CD4-positive, alpha-beta T cell treated with Interleukin-17A for 1 hour (primary cell): ENCODE data around the gene FOXI1.
"Not testable (repeated sequence)": the region's sequence is repeated elsewhere in the genome, so short reads cannot be mapped to it uniquely, and the experiment has no call there.

Experiments
- DNase-seq: peaks from one replicate; pipeline ENCODE4 v3.0.0-alpha.2; 2020

Gene FOXI1

DNA sequence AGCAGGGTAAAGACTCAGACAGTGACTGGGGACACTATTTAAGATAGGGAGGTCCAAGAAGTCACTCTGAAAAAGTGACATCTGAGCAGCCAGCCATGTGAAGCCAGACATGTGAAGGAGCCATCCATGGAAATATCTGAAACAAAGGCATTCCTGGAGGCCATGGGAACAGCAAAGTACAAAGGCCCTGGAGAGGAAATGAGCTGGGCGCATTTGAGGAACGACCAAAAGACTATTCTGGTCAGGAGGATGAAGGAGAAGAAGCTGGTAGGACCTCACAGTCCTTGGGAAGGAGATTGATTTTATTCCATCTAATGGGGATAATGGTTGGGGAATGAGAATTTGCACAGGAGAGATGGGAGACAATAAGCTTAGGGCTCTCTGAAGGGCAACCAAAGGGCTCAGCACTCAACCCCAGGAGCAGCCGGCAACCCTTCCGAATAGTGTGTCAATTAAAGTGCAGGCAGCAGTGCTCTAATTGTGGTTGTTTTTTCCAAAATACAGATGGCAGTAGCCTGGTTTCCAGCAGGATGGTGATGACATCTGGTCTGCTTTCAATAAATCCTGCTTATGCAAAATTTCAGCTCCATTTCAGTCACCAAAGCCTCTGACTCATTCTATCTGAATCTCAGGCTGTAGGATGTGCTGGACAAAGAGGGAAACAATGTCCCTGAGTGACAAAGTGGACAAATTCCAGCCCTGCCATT is 26.7 kb downstream of the FOXI1 start:
- no peak for DNase-seq

DNA sequence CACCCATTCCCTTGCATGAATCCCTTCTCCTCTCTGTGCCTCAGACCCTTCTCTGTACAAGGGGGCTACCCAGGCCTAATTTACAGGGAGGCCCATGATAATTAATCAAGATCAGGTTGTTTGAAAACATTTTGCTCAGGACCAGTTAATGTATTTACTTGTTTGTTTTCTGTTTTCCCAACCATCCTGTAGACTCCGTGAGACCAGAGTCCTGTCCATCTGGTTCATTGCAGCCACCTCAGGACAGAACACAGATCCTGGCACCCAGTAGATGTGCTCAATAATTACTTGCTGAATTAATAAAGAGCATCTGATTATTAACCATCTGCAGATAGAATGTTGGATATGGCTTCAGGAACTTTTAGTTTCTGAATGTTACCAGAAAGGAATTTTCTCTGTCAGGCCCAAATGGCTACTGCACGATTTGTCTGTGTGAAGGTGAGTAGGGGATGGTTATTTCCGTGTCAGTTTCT is 27.3 kb downstream of the FOXI1 start:
- DNase-seq, result no peak

DNA sequence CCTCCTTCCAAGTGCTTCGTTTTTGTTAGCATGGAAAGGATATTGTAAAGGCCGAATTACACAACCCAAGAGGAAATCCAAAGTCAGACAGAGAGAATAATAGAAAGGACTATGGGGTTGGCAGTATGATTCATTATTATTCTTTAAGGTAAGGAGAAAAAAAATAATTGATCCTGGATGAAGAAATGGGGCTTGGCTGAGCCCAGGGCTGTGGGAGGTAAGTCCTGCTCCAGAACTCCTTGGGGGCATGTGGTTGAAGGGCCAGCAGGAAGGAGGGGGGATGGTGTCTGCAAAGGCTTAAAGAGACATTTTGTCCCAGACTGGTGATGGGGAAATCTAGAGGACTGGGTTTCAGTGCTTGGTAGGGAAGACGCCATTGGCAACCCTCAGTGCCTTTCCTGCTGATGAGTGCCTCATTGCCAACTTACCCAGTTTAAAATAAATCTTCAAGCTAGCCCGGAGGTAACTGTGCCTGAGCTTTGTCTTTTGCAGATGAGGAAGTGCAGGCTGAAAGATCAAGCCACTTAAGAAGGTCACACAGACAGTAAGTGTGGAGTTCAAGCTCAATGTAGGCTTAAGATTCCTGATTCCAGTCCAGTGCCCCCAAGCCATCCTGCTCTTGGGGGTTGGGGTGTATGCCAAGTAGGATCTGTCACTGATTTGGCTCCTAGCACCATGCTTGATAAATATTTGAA is 30.2 kb downstream of the FOXI1 start:
- DNase-seq, result no peak

DNA sequence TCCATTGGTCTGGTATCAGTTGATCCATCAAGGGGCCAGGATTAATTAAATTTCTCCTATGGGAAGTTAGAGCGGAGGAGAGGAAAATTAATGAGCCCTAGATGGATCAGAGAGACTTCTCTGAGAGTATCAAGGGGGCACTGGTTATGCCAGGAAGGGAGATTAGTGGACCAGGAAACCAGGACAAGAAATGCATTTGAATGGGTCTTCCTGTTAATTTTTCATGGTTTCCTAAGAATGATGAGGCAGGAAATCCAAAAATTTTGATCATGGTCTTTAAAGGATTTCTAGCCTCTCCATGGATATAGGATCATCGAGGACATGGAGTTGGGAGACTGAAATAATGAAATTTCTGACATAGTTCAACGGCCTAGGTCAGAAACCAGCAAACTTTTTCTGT is 30.8 kb downstream of the FOXI1 start:
- no peak for DNase-seq

DNA sequence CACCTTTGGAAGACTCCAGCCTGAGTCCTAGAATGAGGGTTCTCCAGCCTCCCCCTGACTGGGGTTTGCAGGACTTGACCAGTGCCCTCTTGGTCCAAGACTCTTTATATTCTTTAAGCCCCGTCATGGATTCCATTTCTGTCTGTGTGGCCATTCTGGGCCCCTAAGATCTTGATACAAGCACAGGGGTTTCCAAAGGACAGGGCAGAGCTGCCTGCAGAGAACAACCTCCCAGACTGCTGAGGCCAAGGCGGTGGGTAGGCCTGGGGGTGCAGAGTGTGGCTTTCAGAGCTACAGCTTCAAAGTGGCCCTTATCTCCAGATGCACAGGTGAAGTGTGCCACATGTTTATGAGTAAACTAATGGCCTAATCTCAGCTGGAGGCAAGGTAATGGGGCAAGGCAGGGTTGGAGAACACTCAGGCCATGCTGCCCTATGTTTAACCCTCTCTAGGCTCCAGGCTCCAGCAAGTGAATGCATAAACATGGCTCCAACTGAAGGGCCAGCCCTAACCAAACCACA is 32.1 kb downstream of the FOXI1 start:
- DNase-seq, result no peak

DNA sequence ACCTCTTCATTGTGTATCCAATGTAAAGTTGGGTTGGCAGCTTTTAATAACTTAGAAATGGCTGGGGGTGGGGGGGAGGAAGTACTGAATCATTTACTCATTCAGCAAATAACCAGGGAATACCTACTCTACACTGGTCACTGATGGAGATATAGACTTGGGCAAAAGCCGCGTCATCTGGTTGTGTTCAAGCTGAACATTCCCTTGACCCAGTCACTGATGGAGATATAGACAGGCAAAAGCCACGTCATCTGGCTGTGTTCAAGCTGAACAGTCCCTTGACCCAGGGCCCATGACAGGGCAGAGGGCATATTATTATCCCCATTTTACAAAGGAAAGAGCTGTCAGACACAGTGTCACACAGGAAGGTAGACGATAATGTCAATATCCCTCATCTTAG is 32.6 kb downstream of the FOXI1 start:
- no peak for DNase-seq

DNA sequence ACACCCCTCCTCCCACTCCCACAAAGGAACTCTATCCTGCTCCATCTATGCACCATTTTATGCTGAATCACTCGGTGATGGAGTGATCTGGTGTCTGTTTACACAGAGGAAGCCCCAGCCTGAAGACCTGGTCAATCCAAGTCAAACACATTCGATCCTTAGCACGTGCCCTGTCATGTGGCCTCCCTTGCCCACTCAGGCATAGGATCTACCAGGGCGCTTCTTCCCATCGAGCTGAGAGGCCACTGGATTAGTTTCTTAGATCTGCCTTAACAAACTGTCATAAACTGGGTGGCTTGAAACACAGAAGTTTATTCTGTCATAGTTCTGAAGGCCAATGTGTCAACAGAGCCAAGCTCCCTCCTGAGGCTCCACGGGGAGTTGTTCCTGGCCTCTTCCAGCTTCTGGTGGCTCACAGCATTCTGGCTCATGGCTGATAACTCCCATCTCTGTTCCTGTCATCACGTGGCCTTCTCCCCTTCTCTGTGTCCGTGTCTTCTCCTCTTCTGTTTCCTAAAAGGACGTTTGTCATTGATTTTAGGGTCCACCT is 34.2 kb downstream of the FOXI1 start:
- no peak for DNase-seq

DNA sequence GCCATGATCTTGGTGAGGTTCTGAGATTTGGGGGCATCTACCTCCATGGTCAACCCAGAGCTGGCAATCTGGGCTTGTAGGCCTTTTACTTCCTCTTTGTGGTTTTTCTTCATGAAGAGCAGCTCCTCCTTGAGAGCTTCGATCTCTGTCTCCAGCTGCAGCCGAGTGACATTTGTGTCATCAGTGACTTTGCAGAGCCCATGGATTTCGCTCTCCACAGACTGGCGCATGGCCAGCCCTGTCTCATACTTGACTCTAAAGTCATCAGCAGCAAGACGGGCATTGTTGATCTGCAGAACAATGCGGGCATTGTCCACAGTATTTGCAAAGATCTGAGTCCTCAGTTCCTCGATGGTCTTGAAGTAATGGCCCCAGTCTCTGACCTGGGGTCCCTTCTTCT is 35.5 kb downstream of the FOXI1 start:
- DNase-seq, result not testable (repeated sequence)

DNA sequence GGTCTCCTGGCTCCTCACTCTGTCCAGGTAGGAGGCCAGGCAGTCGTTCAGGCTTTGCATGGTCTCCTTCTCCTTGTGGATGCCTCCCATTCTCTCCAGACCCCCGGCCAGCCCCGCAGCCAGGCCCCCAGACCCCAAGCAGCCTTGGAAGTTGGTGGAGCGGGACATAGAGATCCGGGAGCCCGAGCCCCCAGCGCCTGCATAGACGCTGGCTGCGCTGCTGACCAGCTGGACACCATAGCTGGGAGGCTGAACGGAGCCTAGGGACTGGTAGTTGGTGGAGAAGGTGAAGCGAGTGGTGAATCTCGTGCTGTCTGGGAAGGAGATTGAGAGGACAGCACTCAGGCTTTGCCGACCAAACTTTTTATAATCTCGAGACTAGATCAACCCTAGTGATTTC is 35.9 kb downstream of the FOXI1 start:
- no peak for DNase-seq

DNA sequence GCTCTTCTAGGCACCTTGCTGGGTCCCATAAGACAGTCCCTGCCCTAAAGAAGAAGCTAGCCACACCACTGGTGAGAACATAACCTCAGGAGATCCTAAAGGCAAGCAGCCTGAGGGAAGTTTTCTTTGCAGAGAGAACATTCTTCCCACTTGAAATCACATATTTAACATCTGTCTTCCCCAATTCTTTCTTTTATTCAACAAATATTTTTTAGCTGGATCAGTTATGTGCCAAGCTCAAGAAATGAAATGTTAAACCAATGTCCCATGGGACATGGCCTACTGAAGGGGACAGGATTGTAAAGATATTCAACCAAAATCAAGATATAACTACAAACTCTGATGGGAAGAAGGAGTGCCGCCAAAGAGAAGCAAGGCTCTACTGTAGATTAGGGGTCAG is 36.5 kb downstream of the FOXI1 start:
- DNase-seq, result no peak

DNA sequence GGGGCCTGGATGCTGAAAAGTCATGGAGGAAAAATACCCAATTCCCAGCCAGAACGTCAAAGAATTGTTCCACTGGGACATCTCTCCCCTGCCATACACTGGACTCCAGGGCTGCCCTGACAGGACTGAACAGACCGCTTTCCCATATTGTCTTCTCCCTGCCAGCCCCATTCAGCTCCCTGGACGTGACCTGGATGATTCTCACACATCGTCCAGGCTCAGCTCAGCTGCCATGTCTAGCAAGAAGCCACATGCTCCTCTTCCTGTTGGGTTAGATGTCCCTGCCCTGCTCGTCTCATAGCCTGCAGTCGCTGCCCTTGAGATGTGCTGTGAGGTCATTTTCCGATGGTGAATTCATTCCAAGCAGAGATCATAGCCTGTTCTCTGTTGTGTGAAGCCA is 37.4 kb downstream of the FOXI1 start:
- no peak for DNase-seq

DNA sequence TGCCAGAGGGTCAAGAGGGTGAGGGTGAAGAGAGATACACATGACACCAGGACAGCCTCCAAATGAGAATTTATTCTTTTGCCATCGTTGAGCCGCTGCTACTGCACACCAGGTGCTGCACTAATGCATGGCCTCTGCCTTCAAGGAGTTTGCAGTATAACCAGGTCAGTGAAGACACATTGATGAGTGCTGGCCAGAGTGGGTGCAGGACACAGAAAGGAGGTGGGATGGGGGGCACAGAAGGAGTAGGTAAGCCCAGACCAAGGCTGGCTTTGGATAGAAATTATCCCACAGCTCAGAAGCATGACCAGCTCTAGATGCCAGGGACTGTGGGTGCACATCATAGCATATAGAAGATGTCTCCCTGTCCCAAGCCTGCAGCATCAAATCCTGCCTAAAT is 38.0 kb downstream of the FOXI1 start:
- no peak for DNase-seq

DNA sequence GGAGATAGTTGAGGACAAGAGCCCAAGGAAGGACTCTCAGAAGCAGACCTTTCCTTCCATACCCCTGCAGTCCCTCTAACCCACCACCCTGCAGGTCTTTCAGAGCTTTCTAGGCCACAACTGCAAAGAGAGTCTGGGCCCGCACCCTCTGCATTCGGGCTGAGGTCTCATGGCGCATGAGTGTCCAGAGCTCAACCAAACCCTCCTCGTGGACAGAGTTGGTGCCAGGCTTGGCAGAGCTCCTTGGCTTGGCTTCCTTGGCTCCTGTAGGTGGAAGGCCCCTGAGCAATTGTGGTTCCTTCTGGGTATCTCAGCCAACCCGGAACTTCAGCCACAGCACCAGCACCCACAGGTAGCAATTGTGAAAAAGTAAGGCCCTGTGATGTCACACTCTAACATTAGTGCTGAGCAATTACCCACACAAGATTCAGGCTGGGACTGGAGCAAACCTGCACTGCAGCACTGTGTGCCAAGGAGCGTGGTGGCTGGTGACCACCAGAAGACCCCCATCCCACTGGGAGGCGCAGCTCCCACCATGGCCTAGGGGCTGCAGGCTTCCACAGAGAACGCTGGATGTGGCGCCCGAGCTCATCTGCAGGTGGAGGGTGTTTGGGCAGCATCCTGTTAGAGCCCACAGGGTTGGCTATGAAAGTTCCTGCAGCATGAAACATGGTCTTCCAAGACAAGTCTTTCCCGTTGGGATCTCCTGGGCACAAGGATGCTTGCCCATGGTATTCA is 38.8 kb downstream of the FOXI1 start:
- no peak for DNase-seq

DNA sequence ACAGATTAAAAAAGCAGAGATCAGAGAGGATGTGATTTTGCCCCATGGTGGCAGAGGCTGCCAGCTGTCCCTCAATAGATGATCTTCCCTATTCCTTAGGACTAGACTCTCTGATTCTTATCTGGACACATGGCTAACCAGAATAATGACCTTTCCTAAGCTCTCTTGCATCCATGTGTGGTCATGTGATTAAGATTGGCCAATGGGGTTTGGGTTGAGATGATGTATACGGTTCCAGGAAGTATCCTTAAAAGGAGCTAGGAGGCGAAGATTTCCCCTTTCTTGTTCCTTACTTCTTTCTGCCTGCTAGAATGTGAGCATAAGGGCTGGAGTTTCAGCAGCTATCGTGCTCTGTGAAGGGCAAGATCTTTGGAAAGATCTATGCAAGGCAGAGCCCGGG is 39.8 kb downstream of the FOXI1 start:
- DNase-seq, result no peak

DNA sequence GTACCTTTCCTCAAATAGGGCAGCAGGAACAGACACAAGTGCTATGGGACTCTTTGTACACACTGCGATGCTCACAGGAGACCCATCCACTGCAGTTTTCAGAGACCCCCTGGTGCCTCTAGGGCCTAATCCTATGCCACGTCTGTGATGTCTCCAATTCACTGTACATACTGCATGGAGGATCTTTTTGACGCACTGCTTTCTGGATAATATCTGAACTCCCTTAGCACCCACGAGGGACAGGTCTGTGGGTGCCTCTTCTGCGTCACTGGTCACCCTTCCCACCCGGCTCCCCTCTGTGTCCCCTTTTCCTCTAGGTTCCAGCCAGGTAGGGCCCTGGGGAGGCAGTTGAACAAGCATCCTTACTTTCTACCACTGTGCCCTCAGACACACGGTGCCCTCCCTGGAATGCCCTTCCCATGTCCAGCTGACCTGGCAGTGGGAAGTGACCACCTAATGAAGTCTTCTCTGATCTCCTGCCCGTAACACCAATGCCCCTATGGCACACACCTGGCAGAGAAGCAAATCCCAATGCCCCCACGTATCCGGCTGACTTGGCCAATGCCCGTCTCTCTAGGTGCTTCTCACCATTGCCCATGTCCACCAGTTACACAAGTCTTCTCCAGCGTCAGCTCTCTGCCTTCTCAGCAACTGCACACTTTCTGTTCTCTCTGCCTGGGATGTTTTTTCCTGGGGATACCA is 41.5 kb downstream of the FOXI1 start:
- DNase-seq, result no peak

DNA sequence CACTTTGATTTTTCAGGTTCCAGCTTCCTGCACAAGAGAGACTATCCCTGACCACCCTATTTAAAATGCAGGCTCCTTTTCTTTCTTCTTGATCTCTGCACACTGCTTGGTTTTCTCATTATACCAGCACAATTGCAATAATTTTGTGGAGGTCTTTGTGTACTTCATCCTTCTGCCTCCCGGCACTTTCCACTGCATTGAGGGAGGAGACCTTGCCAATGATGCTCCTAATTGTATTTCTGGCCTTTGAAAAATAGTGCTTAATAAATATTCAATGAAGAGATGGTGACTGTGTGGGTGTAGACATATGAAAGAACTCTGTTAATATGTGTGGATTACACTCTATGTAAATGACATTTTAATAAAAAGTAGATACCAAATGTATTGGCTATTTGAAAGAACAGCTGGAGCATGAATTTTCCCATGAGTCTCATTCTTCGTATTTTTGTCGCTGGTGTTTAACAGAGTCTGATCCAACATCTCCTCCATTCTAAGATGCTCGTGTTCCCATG is 42.1 kb downstream of the FOXI1 start:
- no peak for DNase-seq

DNA sequence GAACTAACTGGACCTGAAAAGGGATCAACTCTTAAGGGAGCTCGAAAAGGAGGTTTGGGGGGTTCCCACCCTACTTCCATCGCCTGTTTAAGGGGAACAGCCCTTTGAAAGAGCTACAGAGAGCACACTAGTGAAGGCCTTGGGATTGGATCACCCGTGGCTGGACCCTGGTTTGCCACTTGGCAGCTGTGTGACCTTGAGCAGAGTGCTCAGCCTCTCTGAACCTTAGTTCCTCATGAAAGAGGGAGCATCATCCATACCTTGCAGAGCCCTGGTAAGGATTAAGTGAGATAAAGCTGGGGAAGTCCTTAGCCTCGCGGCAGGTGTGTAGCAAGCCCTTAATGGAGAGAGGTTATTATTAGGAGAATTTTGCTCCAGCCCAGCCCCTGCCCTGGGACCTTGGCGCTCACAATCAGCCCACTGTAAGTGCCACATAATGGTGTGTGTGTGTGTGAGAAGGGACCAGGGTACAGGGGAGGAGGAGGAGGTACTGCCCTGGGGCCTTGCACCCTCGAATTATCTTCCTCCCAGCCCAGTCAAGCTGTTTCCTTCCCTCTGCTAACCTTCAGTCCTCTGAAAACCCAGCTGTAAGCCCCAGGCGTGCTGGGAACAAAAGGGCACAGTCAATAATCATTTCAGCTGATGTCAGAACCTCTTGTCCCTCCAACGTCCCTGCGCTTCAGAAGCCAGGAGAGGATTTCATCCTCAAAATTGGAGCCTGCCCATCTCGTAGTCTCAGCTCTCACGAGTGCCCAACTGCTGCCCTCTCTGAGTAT is 42.9 kb downstream of the FOXI1 start:
- no peak for DNase-seq

DNA sequence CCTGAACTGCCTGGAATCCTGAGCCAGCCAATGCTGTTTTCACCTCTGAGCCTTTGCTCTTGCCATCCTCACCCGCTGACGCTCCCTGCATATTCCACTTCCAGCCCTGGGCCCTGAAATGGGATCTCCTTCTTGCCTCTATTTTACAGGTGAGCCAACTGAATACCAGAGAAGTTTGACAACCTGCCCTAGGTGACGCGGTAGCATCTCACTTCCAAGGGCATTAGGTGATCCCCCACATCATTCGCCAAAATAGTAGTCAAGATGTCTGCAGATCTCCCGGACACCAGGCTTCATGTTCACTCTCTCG is 43.5 kb downstream of the FOXI1 start:
- DNase-seq, result no peak

DNA sequence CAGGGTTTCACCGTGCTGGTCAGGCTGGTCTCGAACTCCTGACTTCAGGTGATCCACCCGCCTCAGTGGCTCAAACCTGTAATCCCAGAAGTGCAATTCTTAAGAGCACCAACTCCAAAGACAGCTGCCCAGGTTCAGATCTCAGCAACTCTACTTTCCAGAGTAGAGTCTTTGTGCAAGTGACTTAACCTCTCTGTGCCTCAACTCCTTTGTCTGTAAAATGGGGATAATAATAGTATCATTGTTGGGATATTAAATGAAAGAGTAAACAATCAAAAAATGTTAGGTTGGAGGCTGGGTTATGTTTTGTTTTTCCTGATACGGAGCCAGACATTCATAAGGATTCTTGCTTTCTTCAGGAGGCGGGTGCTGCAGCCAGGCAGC is 45.0 kb downstream of the FOXI1 start:
- DNase-seq, result no peak

DNA sequence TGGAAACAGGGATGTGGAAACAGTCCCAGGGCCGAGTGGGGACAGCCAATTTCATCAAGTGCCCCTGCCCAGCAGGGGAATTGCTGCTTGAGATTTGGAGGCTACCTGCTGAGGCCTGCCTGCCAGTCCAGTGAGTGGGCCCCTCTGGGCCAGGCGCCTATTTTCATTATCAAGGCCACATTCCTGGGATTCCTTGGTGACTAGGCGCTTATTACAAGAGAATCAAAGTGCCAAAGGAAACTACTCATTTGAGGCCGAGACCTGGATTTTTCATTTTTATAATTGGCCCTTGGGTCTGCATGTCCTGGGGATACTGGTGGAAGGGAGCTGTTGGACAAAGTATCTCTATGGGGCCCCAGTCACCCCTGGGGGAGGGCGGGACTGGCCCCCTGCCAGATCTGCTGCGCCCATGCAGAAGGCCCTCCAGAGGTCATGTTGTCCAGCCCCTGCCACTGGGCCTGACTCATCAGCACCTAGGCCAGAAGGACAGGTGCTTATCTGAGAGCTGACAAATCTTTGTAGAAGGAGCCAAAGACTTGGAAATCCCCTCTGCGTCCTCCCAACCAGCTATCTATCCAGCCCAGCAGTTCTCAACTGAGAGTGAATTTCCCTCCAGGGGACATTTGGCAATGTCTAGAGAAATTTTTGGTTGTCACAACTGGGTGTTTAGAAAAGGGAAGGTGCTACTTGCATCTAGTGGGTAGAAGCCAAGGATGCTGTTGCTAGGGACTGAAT is 45.6 kb downstream of the FOXI1 start:
- no peak for DNase-seq

DNA sequence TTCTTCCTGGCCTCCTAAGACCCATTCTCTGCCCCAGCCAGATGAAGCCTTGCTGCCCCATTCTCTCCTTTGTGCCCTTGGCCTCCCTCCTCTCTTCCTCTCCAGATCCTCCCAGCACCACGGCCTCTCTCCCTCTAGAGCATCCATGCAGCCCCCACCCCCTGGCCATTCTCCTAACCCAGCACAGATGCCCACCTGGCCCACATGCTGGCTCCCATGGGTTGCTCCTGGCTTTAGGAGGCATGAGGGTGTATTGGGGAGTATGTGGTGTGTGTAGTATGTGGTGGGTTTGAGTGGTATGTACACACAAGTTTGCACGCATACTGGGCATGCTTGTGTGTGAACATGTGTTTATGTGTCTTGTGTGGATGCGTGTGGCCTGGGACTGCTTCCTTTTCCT is 47.1 kb downstream of the FOXI1 start:
- no peak for DNase-seq
